ENCODE data around the gene SLC2A9. TPM values are rescaled to one million over a fixed set of nuclear protein-coding genes. Genes with fewer than 3 reads are reported as not detected.

The SLC2A9 gene
- total and polyA plus RNA-seq, 2 of the 13 experiments (the other 11 are each of a cell fraction or from before 2014, with no cell fraction given) = 36.2 to 42.3 TPM

DNA sequence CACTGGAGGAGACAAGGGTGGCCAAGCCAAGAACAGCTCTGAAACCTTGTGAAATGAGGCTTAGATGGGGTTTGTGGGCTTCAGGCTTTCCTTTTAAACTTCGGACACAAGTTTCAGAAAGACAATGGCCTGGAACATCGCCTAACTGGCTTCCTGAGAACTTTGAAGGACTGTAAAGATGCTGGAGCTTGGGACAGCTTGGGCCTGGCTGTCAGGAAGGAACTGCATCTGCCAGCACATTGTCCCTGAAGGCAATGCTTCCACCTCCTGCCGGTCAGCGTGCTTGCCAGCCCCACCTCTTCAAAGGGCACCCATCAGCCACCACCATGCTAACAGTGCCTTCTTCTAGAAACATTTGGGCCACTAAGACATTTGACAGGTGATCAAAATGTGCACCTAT is 132.0 kb downstream of the SLC2A9 start (continued):
- TF ChIP-seq, protein P1, sequence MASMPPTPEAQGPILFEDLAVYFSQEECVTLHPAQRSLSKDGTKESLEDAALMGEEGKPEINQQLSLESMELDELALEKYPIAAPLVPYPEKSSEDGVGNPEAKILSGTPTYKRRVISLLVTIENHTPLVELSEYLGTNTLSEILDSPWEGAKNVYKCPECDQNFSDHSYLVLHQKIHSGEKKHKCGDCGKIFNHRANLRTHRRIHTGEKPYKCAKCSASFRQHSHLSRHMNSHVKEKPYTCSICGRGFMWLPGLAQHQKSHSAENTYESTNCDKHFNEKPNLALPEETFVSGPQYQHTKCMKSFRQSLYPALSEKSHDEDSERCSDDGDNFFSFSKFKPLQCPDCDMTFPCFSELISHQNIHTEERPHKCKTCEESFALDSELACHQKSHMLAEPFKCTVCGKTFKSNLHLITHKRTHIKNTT (CRISPR knock-in tag; IDR thresholded peaks at IDR 0.05) = no peak
- TF ChIP-seq ZNF24 (IDR thresholded peaks at IDR 0.05) (no peak), ZNF619 (CRISPR knock-in tag; IDR thresholded peaks at IDR 0.05) (no peak), SUZ12 (IDR thresholded peaks at IDR 0.05; ENCODE audit: low read depth, low read length) (no peak), PTBP1 (IDR thresholded peaks at IDR 0.05; ENCODE audit: low read depth, low read length, poor library complexity, severe bottlenecking) (no peak), ZNF557 (CRISPR knock-in tag; IDR thresholded peaks at IDR 0.05) (no peak), MED13 (CRISPR knock-in tag; IDR thresholded peaks at IDR 0.05) (no peak), ZNF256 (CRISPR knock-in tag; conservative IDR thresholded peaks at IDR 0.05) (no peak), DPF2 (CRISPR knock-in tag; IDR thresholded peaks at IDR 0.05; ENCODE audit: borderline replicate concordance, low read depth) (no peak)
- TF ChIP-seq, protein P2, sequence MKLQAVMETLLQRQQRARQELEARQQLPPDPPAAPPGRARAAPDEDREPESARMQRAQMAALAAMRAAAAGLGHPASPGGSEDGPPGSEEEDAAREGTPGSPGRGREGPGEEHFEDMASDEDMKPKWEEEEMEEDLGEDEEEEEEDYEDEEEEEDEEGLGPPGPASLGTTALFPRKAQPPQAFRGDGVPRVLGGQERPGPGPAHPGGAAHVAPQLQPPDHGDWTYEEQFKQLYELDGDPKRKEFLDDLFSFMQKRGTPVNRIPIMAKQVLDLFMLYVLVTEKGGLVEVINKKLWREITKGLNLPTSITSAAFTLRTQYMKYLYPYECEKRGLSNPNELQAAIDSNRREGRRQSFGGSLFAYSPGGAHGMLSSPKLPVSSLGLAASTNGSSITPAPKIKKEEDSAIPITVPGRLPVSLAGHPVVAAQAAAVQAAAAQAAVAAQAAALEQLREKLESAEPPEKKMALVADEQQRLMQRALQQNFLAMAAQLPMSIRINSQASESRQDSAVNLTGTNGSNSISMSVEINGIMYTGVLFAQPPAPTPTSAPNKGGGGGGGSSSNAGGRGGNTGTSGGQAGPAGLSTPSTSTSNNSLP (IDR thresholded peaks at IDR 0.05; ENCODE audit: low read depth, low read length) = no peak

DNA sequence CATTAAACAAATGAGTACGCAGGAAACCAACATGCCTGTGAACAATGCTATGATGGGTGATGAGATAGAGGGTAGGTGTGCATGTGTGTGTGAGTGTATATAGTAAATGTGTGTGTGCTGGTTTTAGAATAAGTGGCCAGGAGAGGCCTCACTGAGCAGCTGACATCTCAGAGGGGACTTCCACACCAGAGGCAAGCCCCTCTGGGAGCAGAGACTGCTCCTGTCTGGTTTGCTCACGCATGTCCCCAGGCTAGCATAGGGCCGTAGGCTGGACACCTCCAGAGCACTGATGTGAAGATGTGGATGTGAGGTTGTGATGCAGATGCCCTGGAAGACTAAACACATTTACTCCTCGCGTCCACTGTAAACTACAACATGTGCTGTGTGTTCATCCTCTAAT is 135.3 kb downstream of the SLC2A9 start:
- no peak for TF ChIP-seq RFX3 (CRISPR knock-in tag; IDR thresholded peaks at IDR 0.05)
- ATAC-seq (peak; percentile 18; the same call in 2 of the 3 replicates), DNase-seq (ENCODE audit: low spot score) (no peak), FAIRE-seq (no peak)
- no peak overlapping the region for H3K27ac ChIP-seq (ENCODE audit: extremely low read length, insufficient read depth, low read length)
- ChIA-PET POLR2A (no interaction called here), CTCF (ENCODE audit: low intra/inter-chr PET ratio, low total read pairs) (no interaction called here)
- no peaks in the 10 kb centered on the region for H3K27me3 ChIP-seq (ENCODE audit: control insufficient read depth in 1 of 2, insufficient read depth in 2 of 2, low read length in 2 of 2)
- no peaks in the 10 kb centered on the region for H3K9me3 ChIP-seq (ENCODE audit: low read length)
- intact Hi-C loops (cut with micrococcal nuclease; ENCODE audit: unreplicated experiment) (no loop called here), in situ Hi-C loops (cut with HindIII; ENCODE audit: extremely low pct_ligation_motif_present, low pct_unique_long_range_greater_than_20kb) (no loop called here)
- no TSS peak for BruUV-seq (replicated peaks)
- H2AFZ ChIP-seq (ENCODE audit: low read length) = no peak overlapping the region
- no peak overlapping the region for H3K4me3 ChIP-seq (replicated peaks in 1 of 3; ENCODE audit: insufficient read depth in 1 of 3, low read depth in 2 of 3, low read length in 3 of 3)
- H3K9ac ChIP-seq (ENCODE audit: insufficient read depth, low read depth, low read length) = no peak overlapping the region
- no peaks in the 10 kb centered on the region for H3K79me2 ChIP-seq (ENCODE audit: insufficient read depth, low read length)
- no peaks in the 10 kb centered on the region for H3K4me1 ChIP-seq (ENCODE audit: insufficient read depth, low read length)
- WGBS (ENCODE audit: low lambda C conversion rate) = 100% methylated on average over 1 of the region's 5 CpGs
- H3K36me3 ChIP-seq (replicated peaks in 1 of 2; ENCODE audit: control insufficient read depth in 1 of 2, insufficient read depth in 2 of 2, low read length in 2 of 2) = peaks cover 19 to 56% of the 10 kb centered on the region in 2 experiments
- H4K20me1 ChIP-seq (ENCODE audit: insufficient read depth, low read length) = no peaks in the 10 kb centered on the region
- H3K4me2 ChIP-seq (ENCODE audit: low read depth, low read length) = no peak overlapping the region

All from HepG2 (cell line).